ENCODE data around the gene SDF4.

GRCh38 chr1:1225238-1225845, 6.5 kb downstream of the SDF4 start:
- no peak for TF ChIP-seq CTCF (IDR thresholded peaks at IDR 0.05)
- TF ChIP-seq POLR2A (IDR thresholded peaks at IDR 0.05) = no peak

Data from suprapubic skin (tissue), 3 donors.